ENCODE data around the gene NR3C2. TPM values are rescaled to one million over a fixed set of nuclear protein-coding genes. Genes with fewer than 3 reads are reported as not detected.

The NR3C2 gene
- total and polyA plus RNA-seq, 2 of the 4 experiments (the other 2 are of a cell fraction), result 1.1 to 2.3 TPM

GRCh38 chr4:148151806-148152205 lies 290.4 kb downstream of the NR3C2 start:
- Histone ChIP-seq H4K20me1 (ENCODE audit: insufficient read depth, low read length) (no peaks in the 10 kb centered on the region), H4K8ac (ENCODE audit: low read depth in 2 of 2, low read length in 2 of 2) (no peak overlapping the region), H3K4ac (ENCODE audit: low read depth, low read length) (no peak overlapping the region), H3K23ac (ENCODE audit: low read depth, low read length) (no peak overlapping the region), H3K9me1 (ENCODE audit: insufficient read depth, low read length) (no peaks in the 10 kb centered on the region), H2AFZ (replicated peaks; ENCODE audit: low read length, poor library complexity) (no peak overlapping the region), H3K9ac (ENCODE audit: low read depth, low read length) (no peak overlapping the region), H2BK120ac (ENCODE audit: low read depth, low read length) (no peak overlapping the region), H3K36me3 (ENCODE audit: control insufficient read depth, insufficient read depth, low read length) (no peaks in the 10 kb centered on the region), H2AK9ac (replicated peaks; ENCODE audit: low read depth, low read length, poor library complexity) (no peak overlapping the region), H4K91ac (ENCODE audit: insufficient read depth, low read depth, low read length) (no peak overlapping the region), H3K27me3 (ENCODE audit: control insufficient read depth, insufficient read depth, low read length) (peaks cover 2% of the 10 kb centered on the region; the same call in 1 of the 2 replicates), H2AK5ac (ENCODE audit: low read depth, low read length) (no peak overlapping the region), H3K27ac (ENCODE audit: insufficient read depth, low read length) (no peak overlapping the region), H2BK20ac (ENCODE audit: low read depth, low read length) (no peak overlapping the region), H2BK5ac (ENCODE audit: low read depth, low read length, poor library complexity, severe bottlenecking) (no peak overlapping the region), H3K18ac (ENCODE audit: low read depth, low read length) (no peak overlapping the region), H3K56ac (ENCODE audit: extremely low read depth, insufficient read depth, low read length) (no peak overlapping the region), H3K9me3 (ENCODE audit: control insufficient read depth, insufficient read depth, low read length) (no peaks in the 10 kb centered on the region), H3K14ac (replicated peaks; ENCODE audit: low read depth, low read length) (no peak overlapping the region), H2BK15ac (ENCODE audit: low read depth, low read length) (no peak overlapping the region), H3K4me3 (ENCODE audit: insufficient read depth, low read depth, low read length) (no peak overlapping the region), H3K4me1 (ENCODE audit: control insufficient read depth, insufficient read depth, low read length) (no peaks in the 10 kb centered on the region), H3K4me2 (ENCODE audit: low read depth, low read length) (no peak overlapping the region), H3K79me1 (ENCODE audit: low read depth in 1 of 2, low read length in 2 of 2) (no peaks in the 10 kb centered on the region), H4K5ac (ENCODE audit: low read depth, low read length) (no peak overlapping the region)
- no peak for ATAC-seq (ENCODE audit: low read depth)
- in situ Hi-C loops (cut with MboI; ENCODE audit: low sequenced_read_pairs), result no loop called here
- WGBS, 2 experiments (ENCODE audit: extremely low coverage in 2 of 2, insufficient read length in 1 of 2), result no CpG with 5 or more reads among the region's 4 CpGs
- intact Hi-C loops (cut with micrococcal nuclease), result loop anchor here (5.0 kb wide), 1 partner anchor 275 kb away; no protein-coding TSS in a partner anchor
- ChIA-PET CTCF (no interaction called here), POLR2A (ENCODE audit: unreplicated experiment) (no interaction called here)
- TF ChIP-seq POLR2A (IDR thresholded peaks at IDR 0.05; ENCODE audit: low read depth, low read length), result no peak
- no peak for TF ChIP-seq RCOR1 (IDR thresholded peaks at IDR 0.05; ENCODE audit: insufficient replicate concordance, low read length)
- no peak for TF ChIP-seq CEBPB (IDR thresholded peaks at IDR 0.05; ENCODE audit: low read depth, low read length)
- TF ChIP-seq MXI1 (IDR thresholded peaks at IDR 0.05; ENCODE audit: borderline replicate concordance, low read depth, low read length), result no peak
- no peak for TF ChIP-seq SMC3 (IDR thresholded peaks at IDR 0.05; ENCODE audit: low read depth, low read length)
- no peak for TF ChIP-seq CTCF (conservative IDR thresholded peaks at IDR 0.05; ENCODE audit: low read depth, low read length)
- TF ChIP-seq NFE2L2 (IDR thresholded peaks at IDR 0.05; ENCODE audit: low read depth, low read length), result no peak
- TF ChIP-seq MAZ (IDR thresholded peaks at IDR 0.05; ENCODE audit: borderline replicate concordance, low read depth, low read length), result no peak
- no peak for TF ChIP-seq RAD21 (IDR thresholded peaks at IDR 0.05; ENCODE audit: low read length)
- TF ChIP-seq FOS (IDR thresholded peaks at IDR 0.05; ENCODE audit: low read depth, low read length), result no peak
- TF ChIP-seq CHD1 (IDR thresholded peaks at IDR 0.05; ENCODE audit: low read depth, low read length), result no peak
- no peak for TF ChIP-seq MAFK (IDR thresholded peaks at IDR 0.05; ENCODE audit: low read depth, low read length)
- TF ChIP-seq RFX5 (IDR thresholded peaks at IDR 0.05; ENCODE audit: low read depth, low read length), result no peak
- no TSS peak for BruUV-seq (replicated peaks)
- DNase-seq, result no peak
- dilution Hi-C loops (cut with HindIII; ENCODE audit: low sequenced_read_pairs, unreplicated experiment), result no loop called here

All from IMR-90 (cell line).